ENCODE data around the gene RMND5B. TPM values are rescaled to one million over a fixed set of nuclear protein-coding genes. Genes with fewer than 3 reads are reported as not detected.
A peak's percentile ranks its signal among the peaks of the same experiment; 100 is the strongest.

The RMND5B gene
- total and polyA plus RNA-seq, 2 of the 13 experiments (the other 11 are each of a cell fraction or from before 2014, with no cell fraction given), result 18.6 to 20.4 TPM

DNA sequence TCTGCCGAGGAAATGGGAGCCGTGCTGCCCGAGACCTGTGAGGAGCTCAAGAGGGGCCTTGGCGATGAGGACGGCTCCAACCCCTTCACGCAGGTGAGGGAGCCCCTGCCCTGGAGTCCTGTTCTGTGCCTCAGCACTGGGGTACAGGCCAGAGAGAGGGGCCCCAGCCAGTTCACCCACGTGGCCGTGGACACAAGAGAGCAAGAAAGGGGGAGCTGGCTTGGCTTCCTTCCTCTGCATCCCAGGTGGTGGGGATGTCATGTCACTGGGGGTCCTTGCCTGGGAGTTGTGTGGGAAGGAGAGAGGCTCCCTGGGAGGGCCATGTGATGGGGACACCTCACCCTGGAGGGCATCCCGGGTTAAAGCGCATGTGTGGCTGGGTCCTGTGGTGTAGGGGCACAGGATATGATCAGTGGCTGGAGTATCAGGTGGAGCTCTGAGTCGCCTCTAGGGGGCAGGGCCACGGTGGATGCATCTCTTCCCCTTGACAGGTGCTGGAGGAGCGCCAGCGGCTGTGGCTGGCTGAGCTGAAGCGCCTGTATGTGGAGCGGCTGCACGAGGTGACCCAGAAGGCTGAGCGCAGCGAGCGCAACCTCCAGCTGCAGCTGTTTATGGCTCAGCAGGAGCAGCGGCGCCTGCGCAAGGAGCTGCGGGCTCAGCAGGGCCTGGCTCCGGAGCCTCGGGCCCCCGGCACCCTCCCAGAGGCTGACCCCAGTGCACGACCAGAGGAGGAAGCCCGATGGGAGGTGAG, 10.0 kb upstream of the RMND5B start (continued):
- TF ChIP-seq ZNF333 (CRISPR knock-in tag; IDR thresholded peaks at IDR 0.05; ENCODE audit: borderline replicate concordance) (no peak), HNRNPL (IDR thresholded peaks at IDR 0.05; ENCODE audit: low read depth, low read length) (no peak), NONO (IDR thresholded peaks at IDR 0.05) (no peak), NONO (CRISPR knock-in tag; conservative IDR thresholded peaks at IDR 0.05) (no peak), HOXA3 (CRISPR knock-in tag; IDR thresholded peaks at IDR 0.05) (peak; percentile 36; the same call in 1 of the 2 replicates), SUZ12 (IDR thresholded peaks at IDR 0.05; ENCODE audit: low read depth, low read length) (no peak), KMT2A (CRISPR knock-in tag; IDR thresholded peaks at IDR 0.05) (0 out of 2 replicates have a peak, but pooled peaks have one; percentile 32), ZNF557 (CRISPR knock-in tag; IDR thresholded peaks at IDR 0.05) (0 out of 2 replicates have a peak, but pooled peaks have one; percentile 39), ZNF350 (CRISPR knock-in tag; IDR thresholded peaks at IDR 0.05; ENCODE audit: borderline replicate concordance, low read depth) (peak; percentile 57; the same call in 1 of the 2 replicates), ZBTB20 (CRISPR knock-in tag; IDR thresholded peaks at IDR 0.05; ENCODE audit: borderline replicate concordance, low read depth) (no peak), ZNF614 (CRISPR knock-in tag; IDR thresholded peaks at IDR 0.05; ENCODE audit: borderline replicate concordance) (peak; percentile 40; the same call in 1 of the 2 replicates), STAG1 (CRISPR knock-in tag; IDR thresholded peaks at IDR 0.05) (peak; percentile 45), ZNF766 (CRISPR knock-in tag; IDR thresholded peaks at IDR 0.05; ENCODE audit: borderline replicate concordance) (peak; percentile 58; the same call in 1 of the 2 replicates), RXRB (CRISPR knock-in tag; IDR thresholded peaks at IDR 0.05; ENCODE audit: borderline replicate concordance) (peak; percentile 55; the same call in 1 of the 2 replicates)
- TF ChIP-seq, protein P1, sequence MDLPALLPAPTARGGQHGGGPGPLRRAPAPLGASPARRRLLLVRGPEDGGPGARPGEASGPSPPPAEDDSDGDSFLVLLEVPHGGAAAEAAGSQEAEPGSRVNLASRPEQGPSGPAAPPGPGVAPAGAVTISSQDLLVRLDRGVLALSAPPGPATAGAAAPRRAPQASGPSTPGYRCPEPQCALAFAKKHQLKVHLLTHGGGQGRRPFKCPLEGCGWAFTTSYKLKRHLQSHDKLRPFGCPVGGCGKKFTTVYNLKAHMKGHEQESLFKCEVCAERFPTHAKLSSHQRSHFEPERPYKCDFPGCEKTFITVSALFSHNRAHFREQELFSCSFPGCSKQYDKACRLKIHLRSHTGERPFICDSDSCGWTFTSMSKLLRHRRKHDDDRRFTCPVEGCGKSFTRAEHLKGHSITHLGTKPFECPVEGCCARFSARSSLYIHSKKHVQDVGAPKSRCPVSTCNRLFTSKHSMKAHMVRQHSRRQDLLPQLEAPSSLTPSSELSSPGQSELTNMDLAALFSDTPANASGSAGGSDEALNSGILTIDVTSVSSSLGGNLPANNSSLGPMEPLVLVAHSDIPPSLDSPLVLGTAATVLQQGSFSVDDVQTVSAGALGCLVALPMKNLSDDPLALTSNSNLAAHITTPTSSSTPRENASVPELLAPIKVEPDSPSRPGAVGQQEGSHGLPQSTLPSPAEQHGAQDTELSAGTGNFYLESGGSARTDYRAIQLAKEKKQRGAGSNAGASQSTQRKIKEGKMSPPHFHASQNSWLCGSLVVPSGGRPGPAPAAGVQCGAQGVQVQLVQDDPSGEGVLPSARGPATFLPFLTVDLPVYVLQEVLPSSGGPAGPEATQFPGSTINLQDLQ (CRISPR knock-in tag; IDR thresholded peaks at IDR 0.05), result no peak
- TF ChIP-seq, protein P2, sequence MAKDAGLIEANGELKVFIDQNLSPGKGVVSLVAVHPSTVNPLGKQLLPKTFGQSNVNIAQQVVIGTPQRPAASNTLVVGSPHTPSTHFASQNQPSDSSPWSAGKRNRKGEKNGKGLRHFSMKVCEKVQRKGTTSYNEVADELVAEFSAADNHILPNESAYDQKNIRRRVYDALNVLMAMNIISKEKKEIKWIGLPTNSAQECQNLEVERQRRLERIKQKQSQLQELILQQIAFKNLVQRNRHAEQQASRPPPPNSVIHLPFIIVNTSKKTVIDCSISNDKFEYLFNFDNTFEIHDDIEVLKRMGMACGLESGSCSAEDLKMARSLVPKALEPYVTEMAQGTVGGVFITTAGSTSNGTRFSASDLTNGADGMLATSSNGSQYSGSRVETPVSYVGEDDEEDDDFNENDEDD (CRISPR knock-in tag; IDR thresholded peaks at IDR 0.05; ENCODE audit: borderline replicate concordance), result peak; percentile 21; the same call in 1 of the 2 replicates
- TF ChIP-seq, protein P3, sequence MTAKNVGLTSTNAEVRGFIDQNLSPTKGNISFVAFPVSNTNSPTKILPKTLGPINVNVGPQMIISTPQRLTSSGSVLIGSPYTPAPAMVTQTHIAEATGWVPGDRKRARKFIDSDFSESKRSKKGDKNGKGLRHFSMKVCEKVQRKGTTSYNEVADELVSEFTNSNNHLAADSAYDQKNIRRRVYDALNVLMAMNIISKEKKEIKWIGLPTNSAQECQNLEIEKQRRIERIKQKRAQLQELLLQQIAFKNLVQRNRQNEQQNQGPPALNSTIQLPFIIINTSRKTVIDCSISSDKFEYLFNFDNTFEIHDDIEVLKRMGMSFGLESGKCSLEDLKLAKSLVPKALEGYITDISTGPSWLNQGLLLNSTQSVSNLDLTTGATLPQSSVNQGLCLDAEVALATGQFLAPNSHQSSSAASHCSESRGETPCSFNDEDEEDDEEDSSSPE (CRISPR knock-in tag; IDR thresholded peaks at IDR 0.05), result peak; percentile 56; the same call in 1 of the 2 replicates
- TF ChIP-seq, protein P4, sequence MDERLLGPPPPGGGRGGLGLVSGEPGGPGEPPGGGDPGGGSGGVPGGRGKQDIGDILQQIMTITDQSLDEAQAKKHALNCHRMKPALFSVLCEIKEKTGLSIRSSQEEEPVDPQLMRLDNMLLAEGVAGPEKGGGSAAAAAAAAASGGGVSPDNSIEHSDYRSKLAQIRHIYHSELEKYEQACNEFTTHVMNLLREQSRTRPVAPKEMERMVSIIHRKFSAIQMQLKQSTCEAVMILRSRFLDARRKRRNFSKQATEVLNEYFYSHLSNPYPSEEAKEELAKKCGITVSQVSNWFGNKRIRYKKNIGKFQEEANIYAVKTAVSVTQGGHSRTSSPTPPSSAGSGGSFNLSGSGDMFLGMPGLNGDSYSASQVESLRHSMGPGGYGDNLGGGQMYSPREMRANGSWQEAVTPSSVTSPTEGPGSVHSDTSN (CRISPR knock-in tag; IDR thresholded peaks at IDR 0.05), result peak; percentile 51; the same call in 1 of the 2 replicates
- TF ChIP-seq, protein P5, sequence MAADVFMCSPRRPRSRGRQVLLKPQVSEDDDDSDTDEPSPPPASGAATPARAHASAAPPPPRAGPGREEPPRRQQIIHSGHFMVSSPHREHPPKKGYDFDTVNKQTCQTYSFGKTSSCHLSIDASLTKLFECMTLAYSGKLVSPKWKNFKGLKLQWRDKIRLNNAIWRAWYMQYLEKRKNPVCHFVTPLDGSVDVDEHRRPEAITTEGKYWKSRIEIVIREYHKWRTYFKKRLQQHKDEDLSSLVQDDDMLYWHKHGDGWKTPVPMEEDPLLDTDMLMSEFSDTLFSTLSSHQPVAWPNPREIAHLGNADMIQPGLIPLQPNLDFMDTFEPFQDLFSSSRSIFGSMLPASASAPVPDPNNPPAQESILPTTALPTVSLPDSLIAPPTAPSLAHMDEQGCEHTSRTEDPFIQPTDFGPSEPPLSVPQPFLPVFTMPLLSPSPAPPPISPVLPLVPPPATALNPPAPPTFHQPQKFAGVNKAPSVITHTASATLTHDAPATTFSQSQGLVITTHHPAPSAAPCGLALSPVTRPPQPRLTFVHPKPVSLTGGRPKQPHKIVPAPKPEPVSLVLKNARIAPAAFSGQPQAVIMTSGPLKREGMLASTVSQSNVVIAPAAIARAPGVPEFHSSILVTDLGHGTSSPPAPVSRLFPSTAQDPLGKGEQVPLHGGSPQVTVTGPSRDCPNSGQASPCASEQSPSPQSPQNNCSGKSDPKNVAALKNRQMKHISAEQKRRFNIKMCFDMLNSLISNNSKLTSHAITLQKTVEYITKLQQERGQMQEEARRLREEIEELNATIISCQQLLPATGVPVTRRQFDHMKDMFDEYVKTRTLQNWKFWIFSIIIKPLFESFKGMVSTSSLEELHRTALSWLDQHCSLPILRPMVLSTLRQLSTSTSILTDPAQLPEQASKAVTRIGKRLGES (CRISPR knock-in tag; IDR thresholded peaks at IDR 0.05; ENCODE audit: borderline replicate concordance), result no peak

Measured in HepG2 (cell line).